NOMO-1 (cell line): ENCODE data around the gene KIF18B.

Experiments used
- DNase-seq, 2 experiments: peaks; one replicate each; lab custom pipeline; 2025; ENCODE audit not compliant: unreplicated experiment in 2 of 2; lab: John Stamatoyannopoulos, UW

KIF18B gene

DNA sequence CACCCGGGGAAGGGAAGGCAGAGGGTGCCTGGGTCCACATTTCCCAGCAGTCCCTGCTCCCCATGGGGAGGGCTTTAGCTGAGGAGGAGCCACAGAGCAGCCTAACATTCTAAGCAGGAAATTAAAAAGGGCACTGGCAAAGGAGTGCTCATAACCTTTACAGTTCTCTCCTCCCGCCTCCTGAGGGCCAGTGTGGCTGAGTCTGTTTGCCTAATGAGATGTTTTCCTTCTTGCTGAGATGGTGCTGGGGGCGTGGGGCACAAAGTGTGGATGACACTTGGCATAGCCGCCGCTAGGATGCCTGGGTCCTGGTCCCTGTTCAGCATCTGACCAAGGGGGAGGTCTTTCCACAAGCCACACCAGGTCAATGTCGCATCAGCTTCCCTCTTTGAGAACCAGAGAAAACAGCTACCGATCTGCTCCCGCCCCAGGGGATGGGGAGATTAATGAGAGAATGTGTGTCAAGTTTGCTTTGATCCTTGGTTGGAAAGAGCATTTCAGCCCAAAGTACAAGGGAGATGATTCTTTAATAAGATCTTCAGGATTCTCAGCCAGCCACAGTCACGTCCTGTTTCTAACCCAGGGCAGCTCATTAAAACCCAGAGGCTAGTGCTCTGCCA lies 5.8 kb downstream of the KIF18B start:
- no peak for DNase-seq

DNA sequence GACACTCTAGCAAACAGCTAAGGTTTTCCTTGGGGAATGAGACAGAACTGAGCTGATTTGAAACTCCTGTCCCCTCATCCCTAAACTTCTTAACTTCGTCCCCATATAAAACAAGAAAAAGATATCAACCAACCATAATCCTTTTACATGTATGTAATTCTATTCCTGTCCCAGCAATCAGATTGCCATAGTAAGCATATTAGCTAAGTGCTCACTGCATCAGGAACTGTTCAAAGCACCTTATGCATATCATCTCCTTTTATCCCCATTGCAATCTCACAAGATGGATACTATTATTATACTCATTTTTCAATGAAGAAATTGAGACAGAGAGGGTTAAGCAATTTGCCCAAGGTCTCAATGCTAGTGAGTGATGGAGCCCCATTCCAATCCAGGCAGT lies 6.8 kb downstream of the KIF18B start:
- no peak for DNase-seq

- DNase-seq = no peak
Observed at GRCh38 chr17:44940317-44940716, 7.3 kb downstream of the KIF18B start.

DNA sequence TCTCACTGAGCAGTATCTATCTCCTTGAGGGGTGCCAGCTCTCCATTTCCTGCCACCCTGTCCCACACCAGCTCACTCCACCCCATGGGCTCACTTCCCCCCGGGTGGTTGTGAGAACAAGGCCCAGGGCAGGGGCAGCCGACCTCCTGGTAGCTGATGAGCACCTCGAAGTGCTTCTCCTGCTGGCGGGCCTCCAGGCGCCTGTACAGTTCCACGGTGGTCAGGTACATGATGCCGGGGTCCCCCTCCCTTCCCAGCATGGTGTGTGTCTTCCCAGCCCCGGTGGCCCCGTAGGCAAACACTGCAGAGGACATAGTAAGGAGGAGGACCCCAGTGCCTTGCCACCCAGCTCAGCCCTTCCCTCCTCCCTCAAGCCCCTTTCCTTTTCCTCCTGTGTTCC lies 12.5 kb downstream of the KIF18B start:
- DNase-seq = no peak

DNA sequence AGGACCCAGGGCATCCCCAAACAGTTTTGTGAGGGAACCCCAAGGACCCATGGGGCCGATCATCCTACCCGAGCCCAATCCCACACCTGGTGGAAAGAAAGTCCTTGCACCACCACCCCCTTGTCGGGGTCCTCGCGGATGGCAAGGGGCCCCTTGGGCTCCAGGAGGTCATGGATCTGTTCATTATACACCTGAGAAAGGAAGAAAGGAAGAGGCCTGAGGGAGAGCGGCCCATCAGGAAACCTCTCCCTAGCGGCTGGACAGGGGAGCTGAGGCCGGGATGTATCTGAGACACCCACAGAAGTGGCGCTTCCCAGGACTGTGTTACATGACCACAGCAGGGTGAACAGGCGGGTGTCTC lies 12.8 kb downstream of the KIF18B start:
- DNase-seq = no peak

- DNase-seq = no peak
Observed at GRCh38 chr17:44933824-44934744, 13.5 kb downstream of the KIF18B start.

DNA sequence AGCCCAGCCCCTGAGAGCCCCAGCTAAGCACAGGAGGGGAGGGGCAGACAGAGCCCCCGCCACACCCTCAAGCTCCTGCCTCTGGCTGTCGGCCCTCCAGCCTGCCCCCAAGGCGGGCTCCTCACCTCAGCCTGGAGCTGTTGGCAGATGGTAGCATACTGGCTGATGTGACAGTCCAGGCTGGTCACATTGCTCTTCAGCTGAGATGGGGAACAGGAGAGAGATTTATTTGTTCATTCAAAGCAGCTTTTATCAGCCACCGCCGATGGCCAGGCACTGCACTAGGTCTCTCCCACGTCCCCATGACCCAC lies 14.8 kb downstream of the KIF18B start:
- no peak for DNase-seq

GRCh38 chr17:44932096-44932786 lies 15.3 kb downstream of the KIF18B start:
- no peak for DNase-seq

GRCh38 chr17:44931376-44931775 lies 16.2 kb downstream of the KIF18B start:
- no peak for DNase-seq

DNA sequence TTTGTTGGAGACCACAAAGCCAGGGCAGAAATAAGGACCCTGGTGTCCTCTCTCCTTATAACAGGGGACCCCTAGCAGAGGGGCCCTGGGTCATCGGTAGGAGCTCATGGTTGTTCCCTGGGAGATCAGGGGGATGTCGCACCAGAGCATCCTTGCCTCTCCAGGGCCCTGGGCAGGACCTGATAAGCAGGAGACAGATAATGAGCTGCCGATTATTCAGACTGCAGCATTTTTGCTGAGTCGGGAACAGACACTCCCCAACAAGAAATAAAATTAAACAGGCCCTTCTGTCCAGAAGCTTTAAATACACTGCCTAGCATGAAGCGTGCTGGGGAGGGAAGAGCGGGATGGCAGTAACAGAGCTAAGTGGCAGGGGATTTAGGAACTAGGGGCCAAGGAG lies 16.9 kb downstream of the KIF18B start:
- DNase-seq = no peak

DNA sequence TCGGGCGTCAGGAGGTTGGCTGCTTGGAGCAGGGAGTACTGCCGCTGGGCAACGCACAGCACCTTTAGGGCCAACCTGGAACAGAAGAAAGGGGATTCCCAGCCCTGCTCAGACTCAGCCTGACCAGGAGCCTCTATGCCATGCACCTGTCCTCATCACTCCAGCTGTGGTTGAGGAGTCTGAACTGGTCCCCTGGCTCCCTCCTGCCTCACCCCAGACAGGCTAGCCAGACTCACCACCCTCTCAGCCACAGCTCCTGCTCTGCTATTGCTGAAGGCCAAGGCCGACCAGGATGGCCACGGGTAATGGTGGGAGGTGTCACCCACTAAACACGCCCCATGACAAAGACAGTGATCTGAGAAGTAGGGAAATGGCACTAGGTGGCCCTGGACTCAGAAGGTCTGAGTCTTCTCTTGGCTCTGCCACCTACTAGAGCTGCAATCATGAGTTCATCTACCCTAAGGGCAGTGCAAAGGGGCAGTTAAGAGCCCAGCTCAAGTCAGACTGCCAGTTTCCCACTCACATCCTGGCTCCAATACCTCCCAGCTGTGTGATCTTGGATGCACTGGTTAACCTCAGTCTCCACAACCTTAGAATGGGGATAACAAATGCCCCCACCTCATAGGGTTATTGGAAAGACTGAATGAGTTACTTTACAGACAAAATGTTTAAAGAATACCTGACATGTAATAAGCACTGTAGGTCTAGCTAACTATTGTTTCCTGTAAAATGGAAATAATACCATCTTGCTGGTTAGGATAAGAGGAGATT lies 18.4 kb downstream of the KIF18B start:
- DNase-seq = no peak

DNA sequence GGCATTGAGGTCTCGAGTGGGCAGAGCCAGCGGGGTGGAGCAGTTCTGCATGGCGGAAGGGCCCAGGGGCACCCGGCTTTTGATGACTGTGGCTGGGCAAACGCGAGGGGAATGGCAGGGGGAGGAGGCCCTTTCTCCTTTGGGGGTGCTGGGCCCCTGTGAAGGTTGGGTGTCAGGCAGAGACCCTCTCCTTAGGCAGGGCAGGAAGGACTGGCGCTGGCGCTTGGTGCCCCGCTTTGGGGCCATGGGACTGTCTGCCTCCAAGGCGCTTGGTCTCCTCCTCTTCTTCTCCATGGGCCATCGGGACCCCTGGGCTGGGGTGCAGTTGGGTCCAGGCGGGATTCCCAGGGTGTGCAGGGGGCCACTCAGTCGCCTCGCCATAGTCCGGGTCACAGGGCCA lies 19.4 kb downstream of the KIF18B start:
- DNase-seq = no peak

GRCh38 chr17:44927696-44928095 lies 19.9 kb downstream of the KIF18B start:
- no peak for DNase-seq

- no peak for DNase-seq
Observed at GRCh38 chr17:44926821-44927525, 20.6 kb downstream of the KIF18B start.

DNA sequence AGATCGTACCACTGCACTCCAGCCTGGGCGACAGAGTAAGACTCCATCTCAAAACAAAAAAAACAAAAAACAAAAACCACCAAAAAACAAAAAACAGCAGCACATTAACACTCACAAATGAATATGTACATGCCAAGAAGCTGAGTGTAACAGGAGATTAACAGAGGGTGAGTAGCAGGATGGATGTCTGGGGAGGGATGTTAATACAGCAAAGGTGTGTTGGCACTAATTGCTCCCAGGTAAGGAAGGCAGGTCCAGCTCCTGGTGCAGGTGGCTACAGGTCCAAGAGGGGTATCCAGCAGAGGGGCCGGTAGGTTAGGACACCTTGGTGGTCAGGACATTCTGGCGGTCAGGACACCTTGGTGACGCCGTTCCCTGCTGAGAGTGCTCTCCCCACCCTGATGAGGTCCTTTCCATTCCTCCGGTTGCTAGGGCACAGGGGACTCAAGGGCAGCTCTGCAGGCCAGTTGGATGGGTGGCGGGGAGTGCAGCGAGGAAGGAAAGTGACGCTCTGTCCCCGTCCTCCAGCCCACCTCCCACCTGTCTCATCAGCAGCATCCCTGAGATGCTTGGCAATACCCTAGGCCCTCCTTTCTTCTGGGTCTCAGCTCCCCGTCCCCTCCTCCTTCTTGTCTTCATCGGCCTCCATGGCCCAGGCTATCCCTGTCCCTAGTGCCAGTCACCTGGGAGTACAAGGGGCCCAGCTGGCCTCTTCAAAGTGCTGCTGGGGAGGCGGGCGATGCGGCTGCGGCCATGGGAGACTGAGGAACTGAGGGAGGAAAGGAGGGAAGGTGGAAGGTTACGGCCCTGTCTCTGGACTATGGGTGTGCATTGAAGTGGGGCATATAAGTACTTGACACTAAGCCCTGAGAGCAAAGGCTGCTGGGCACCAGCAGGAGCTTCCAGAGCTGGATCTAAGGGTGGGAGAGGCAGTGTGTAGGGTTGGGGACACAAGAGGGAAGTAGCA lies 21.6 kb downstream of the KIF18B start:
- DNase-seq = no peak

DNA sequence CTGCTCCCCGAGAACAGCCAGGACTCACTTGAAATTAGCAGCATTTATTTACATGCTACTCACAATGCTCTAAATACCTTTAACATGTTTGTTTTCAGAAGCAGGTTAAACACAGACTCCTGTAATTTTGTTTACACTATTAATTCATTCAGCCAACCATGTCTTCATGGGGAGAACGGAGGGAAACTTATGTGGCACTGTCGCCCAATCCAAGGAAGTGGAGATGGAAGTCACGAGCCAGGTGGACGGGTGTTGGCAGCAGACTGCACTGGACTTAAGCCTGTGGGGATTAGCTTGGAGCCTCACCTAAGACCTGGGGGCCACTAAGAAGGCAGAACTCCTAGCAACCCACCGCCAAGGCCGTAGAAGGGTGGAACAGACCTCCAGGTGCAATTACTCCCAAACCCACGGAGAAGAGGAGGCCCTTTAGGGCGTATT lies 23.4 kb downstream of the KIF18B start:
- DNase-seq = no peak

- DNase-seq = no peak
Observed at GRCh38 chr17:44922746-44923470, 24.7 kb downstream of the KIF18B start.

GRCh38 chr17:44922136-44922535 lies 25.4 kb downstream of the KIF18B start:
- DNase-seq = no peak
